Gastrocnemius medialis (tissue), 4 donors: ENCODE measurements around the gene PWP2. TPM values are rescaled to one million over a fixed set of nuclear protein-coding genes. Genes with fewer than 3 reads are reported as not detected.

Experiments used
- ATAC-seq, 2 donors: fragments of 150-250 bp; one replicate each; pipeline ENCODE4 v1.9.1; 2016
- DNase-seq, 2 donors: peaks; one replicate each; pipeline ENCODE4 v3.0.0-alpha.2; 2019
- H3K27ac ChIP-seq, 4 donors: fragments of 200-600 bp; sonication (generic); 1 replicate in 1 of 4; 2 replicates in 3 of 4; pipeline ENCODE4 v1.5.1; 2016 to 2018; ENCODE audit warnings: mild to moderate bottlenecking in 2 of 4, moderate library complexity in 1 of 4
- H3K27me3 ChIP-seq, 3 donors: fragments of 200-600 bp; sonication (generic) in 2 of 3; 1 replicate in 1 of 3; 2 replicates in 2 of 3; pipeline versions ENCODE4 v1.5.1 to v1.6.0; 2016 to 2019; ENCODE audit warnings: mild to moderate bottlenecking in 1 of 3, moderate library complexity in 1 of 3
- H3K36me3 ChIP-seq, 2 donors: fragments of 200-600 bp; sonication (generic) in 1 of 2; one replicate each; pipeline ENCODE4 v1.5.1; 2017 to 2018
- H3K4me1 ChIP-seq, 2 donors: fragments of 200-600 bp; sonication (generic) in 1 of 2; one replicate each; pipeline ENCODE4 v1.5.1; 2016 to 2017; ENCODE audit warnings: mild to moderate bottlenecking in 2 of 2
- H3K4me3 ChIP-seq, 4 donors: fragments of 200-600 bp; sonication (generic) in 3 of 4; 1 replicate in 1 of 4; 2 replicates in 3 of 4; pipeline ENCODE4 v1.5.1; 2016 to 2019; ENCODE audit warnings: mild to moderate bottlenecking in 2 of 4
- H3K9me3 ChIP-seq, 3 donors: fragments of 200-600 bp; sonication (generic) in 2 of 3; 1 replicate in 1 of 3; 2 replicates in 2 of 3; pipeline ENCODE4 v1.5.1; 2016 to 2019
- POLR2A ChIP-seq, 2 donors: fragments of 450-650 bp; IDR thresholded peaks; one replicate each; pipeline ENCODE4 v1.6.1; 2017; ENCODE audit warnings: antibody characterized with exemption in 2 of 2, mild to moderate bottlenecking in 2 of 2, moderate library complexity in 2 of 2
- in situ Hi-C, 4 donors: fragments of 200-750 bp; cut with MboI; loops; one replicate each; pipeline versions ENCODE4 v1.15.0 to v1.8.0; 2017; ENCODE audit warnings: low sequenced_read_pairs in 4 of 4
- intact Hi-C: fragments of 100-400 bp; cut with DNase I; formaldehyde crosslinking; loops from one replicate; pipeline ENCODE4 v1.15.1; 2023; ENCODE audit warnings: low total_unique reads
- total RNA-seq, 4 donors: library from RNA; depleted of rRNA; stranded (reverse); fragments of >200 nt; gene quantifications; one replicate each; pipeline versions ENCODE4 v1.1.0 to v1.2.3, GENCODE V29; 2016
- TF ChIP-seq, protein P1 (sequence below), 5 experiments: fragments of 450-650 bp in 3 of 5; fragments of 200-600 bp in 2 of 5; sonication (generic) in 2 of 5; IDR thresholded peaks in 4 of 5; conservative IDR thresholded peaks in 1 of 5; 1 replicate in 4 of 5; 2 replicates in 1 of 5; pipeline ENCODE4 v1.5.1; 2016 to 2019; ENCODE audit warnings: antibody characterized with exemption in 5 of 5, mild to moderate bottlenecking in 3 of 5, moderate library complexity in 3 of 5

PWP2 gene
- total RNA-seq, 4 donors from 2014 or later, result 3.9 to 19.2 (median 7.9) TPM

DNA sequence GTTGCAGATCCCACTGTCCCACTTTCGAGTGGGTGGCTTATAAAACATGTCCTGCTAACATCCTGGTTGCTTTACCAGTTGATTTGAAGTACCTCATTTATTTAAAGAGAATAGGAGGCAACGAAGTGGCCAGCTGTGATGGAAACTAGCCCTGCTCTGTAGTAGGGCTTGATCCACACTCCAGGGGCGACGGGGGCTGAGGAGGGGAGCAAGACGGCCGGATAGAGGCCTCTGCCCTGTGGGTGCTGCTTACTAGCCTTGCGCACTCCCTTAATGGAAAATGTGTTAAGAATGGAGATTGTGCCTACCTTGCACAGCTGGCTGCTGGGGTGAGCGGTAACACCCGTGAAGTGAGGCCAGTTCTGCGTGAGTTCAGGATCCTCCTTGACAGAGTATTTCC is 41.1 kb upstream of the PWP2 start:
- no peak for ATAC-seq
- TF ChIP-seq, protein P1, sequence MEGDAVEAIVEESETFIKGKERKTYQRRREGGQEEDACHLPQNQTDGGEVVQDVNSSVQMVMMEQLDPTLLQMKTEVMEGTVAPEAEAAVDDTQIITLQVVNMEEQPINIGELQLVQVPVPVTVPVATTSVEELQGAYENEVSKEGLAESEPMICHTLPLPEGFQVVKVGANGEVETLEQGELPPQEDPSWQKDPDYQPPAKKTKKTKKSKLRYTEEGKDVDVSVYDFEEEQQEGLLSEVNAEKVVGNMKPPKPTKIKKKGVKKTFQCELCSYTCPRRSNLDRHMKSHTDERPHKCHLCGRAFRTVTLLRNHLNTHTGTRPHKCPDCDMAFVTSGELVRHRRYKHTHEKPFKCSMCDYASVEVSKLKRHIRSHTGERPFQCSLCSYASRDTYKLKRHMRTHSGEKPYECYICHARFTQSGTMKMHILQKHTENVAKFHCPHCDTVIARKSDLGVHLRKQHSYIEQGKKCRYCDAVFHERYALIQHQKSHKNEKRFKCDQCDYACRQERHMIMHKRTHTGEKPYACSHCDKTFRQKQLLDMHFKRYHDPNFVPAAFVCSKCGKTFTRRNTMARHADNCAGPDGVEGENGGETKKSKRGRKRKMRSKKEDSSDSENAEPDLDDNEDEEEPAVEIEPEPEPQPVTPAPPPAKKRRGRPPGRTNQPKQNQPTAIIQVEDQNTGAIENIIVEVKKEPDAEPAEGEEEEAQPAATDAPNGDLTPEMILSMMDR (IDR thresholded peaks at IDR 0.05 in 4 of 5, conservative IDR thresholded peaks at IDR 0.05 in 1 of 5), result no peak
- TF ChIP-seq POLR2A (IDR thresholded peaks at IDR 0.05), result no peak
- Histone ChIP-seq H3K27me3 (no peaks in the 10 kb centered on the region), H3K9me3 (no peaks in the 10 kb centered on the region), H3K4me1 (no peaks in the 10 kb centered on the region), H3K27ac (no peak overlapping the region), H3K36me3 (peaks cover 0 to 22% of the 10 kb centered on the region in 2 donors), H3K4me3 (no peak overlapping the region)
- DNase-seq, result no peak
- intact Hi-C loops (no loop called here), in situ Hi-C loops (no loop called here)

GRCh38 chr21:44067011-44067839 is 40.0 kb upstream of the PWP2 start:
- intact Hi-C loops (no loop called here), in situ Hi-C loops (no loop called here)
- H3K27me3 ChIP-seq, result no peaks in the 10 kb centered on the region
- no peak overlapping the region for H3K27ac ChIP-seq
- no peak overlapping the region for H3K4me3 ChIP-seq
- DNase-seq (no peak), ATAC-seq (no peak)
- no peaks in the 10 kb centered on the region for H3K9me3 ChIP-seq
- H3K4me1 ChIP-seq, result no peaks in the 10 kb centered on the region
- no peak for TF ChIP-seq POLR2A (IDR thresholded peaks at IDR 0.05)
- TF ChIP-seq, protein P1 (IDR thresholded peaks at IDR 0.05 in 4 of 5, conservative IDR thresholded peaks at IDR 0.05 in 1 of 5), result no peak
- peaks cover 0 to 11% of the 10 kb centered on the region in 2 donors for H3K36me3 ChIP-seq

DNA sequence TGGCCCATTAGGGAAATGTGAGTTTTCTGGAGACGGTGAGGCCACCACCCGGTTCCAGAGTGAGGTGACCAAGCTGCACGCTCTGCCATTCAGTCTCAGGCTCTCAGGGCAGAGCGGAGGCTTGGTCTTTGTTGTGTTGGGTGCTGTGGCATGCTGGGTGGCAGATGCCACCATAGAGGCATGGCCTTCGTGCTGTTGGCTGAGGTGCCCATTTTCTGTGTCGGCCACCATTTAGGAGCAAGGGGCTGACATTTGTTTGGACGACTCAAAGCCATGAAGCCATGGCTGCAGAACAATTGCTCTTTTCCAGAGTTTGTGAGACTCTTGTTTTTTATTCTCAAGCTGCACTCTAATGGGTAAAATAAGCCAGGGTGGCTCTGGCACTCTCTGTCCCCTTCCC is 36.8 kb upstream of the PWP2 start:
- TF ChIP-seq, protein P1 (IDR thresholded peaks at IDR 0.05 in 4 of 5, conservative IDR thresholded peaks at IDR 0.05 in 1 of 5), result no peak
- TF ChIP-seq POLR2A (IDR thresholded peaks at IDR 0.05), result no peak
- no peak overlapping the region for H3K27ac ChIP-seq
- intact Hi-C loops, result no loop called here
- H3K4me3 ChIP-seq, result no peak overlapping the region
- no peaks in the 10 kb centered on the region for H3K4me1 ChIP-seq
- DNase-seq (no peak), ATAC-seq (no peak)
- H3K27me3 ChIP-seq, result no peaks in the 10 kb centered on the region
- no peaks in the 10 kb centered on the region for H3K9me3 ChIP-seq
- peaks cover 0 to 13% of the 10 kb centered on the region in 2 donors for H3K36me3 ChIP-seq
- in situ Hi-C loops, result no loop called here

DNA sequence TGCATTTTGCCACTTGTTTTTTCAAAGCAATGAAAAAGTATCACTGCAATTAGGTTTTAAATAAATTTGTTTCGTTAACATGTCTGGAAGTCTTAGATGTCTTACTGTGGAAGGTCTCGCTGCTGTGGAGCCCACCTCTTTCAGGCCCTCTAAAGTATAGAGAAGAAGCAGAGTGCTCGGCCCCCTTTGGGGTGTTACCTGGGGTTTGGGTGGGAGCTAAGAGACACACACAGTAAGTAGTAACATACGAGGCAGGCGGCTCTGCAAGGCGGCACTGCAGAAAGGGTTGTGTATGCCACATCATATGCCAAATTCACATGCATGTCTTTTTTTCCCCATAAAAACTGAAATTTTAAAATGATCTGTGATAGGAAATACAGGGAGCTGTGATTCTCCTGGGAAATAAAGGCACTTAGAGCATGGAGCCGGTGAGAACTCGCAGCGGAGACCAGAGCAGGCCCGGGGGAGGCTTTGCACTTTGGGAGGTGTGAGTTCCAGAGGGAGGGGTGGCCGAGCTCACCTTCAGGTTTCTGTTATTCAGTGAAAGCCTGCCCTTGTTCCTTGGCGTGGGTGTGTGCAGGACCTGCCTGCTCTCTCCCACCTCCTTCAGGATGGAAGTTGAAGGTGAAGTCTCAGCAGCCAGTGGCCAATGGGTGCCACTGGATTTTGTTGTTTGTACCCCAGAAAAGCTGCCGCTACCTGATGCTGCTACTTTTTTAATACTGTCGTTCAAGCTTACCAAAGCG is 35.7 kb upstream of the PWP2 start:
- TF ChIP-seq, protein P1 (IDR thresholded peaks at IDR 0.05 in 4 of 5, conservative IDR thresholded peaks at IDR 0.05 in 1 of 5), result no peak
- no peak for TF ChIP-seq POLR2A (IDR thresholded peaks at IDR 0.05)
- Histone ChIP-seq H3K4me3 (no peak overlapping the region), H3K27ac (no peak overlapping the region), H3K4me1 (no peaks in the 10 kb centered on the region), H3K36me3 (peaks cover 3 to 24% of the 10 kb centered on the region in 2 donors), H3K27me3 (no peaks in the 10 kb centered on the region), H3K9me3 (no peaks in the 10 kb centered on the region)
- intact Hi-C loops, result no loop called here
- ATAC-seq (no peak), DNase-seq (no peak)
- in situ Hi-C loops, result no loop called here
